A673 (cell line): Measurements from ENCODE around the gene CHD9NB. TPM values are rescaled to one million over a fixed set of nuclear protein-coding genes. Genes with fewer than 3 reads are reported as not detected.

Source experiments
- Bru-seq: library from RNA; stranded (reverse); fragments of 400-500 nt; gene quantifications from one replicate; lab custom pipeline; 2021; lab: Mats Ljungman, UMichigan
- BruChase-seq, 2 experiments: library from RNA; stranded (reverse); fragments of 400-500 nt; gene quantifications; one replicate each; lab custom pipeline; 2021; lab: Mats Ljungman, UMichigan
- BruUV-seq: library from RNA; stranded (reverse); fragments of 400-500 nt; replicated peaks from 2 replicates; lab custom pipeline; 2021; lab: Mats Ljungman, UMichigan
- CTCF ChIA-PET: fragments of 300-600 bp; sonication (Branson Sonifier 250); formaldehyde crosslinking; loops from one replicate; lab custom pipeline; 2022; ENCODE audit warnings: antibody characterized with exemption; lab: Charles Lee
- POLR2A ChIA-PET: fragments of 300-600 bp; sonication (Branson Sonifier 250); formaldehyde crosslinking; loops from one replicate; lab custom pipeline; 2022; ENCODE audit warnings: antibody characterized with exemption; ENCODE audit not compliant: low non-redundant PET; lab: Charles Lee
- DNase-seq: peaks from one replicate; pipeline ENCODE4 v3.0.0-alpha.2; 2015; ENCODE audit warnings: low spot score
- H3K27ac ChIP-seq: fragments of 200-600 bp; sonication (generic); 2 replicates; pipeline ENCODE4 v1.5.1; 2016; ENCODE audit warnings: mixed run types, low read depth, mild to moderate bottlenecking, mixed read lengths, antibody characterized with exemption, low read length; ENCODE audit not compliant: poor library complexity, severe bottlenecking
- H3K27me3 ChIP-seq: fragments of 200-600 bp; sonication (generic); replicated peaks from 2 replicates; pipeline ENCODE4 v1.6.1; 2017; ENCODE audit warnings: mixed run types, low read depth, mild to moderate bottlenecking, mixed read lengths, antibody characterized with exemption, low read length; ENCODE audit not compliant: insufficient read depth, poor library complexity
- H3K36me3 ChIP-seq: fragments of 200-600 bp; sonication (generic); 2 replicates; pipeline ENCODE4 v1.6.1; 2016; ENCODE audit warnings: mixed run types, mild to moderate bottlenecking, mixed read lengths, antibody characterized with exemption, low read length; ENCODE audit not compliant: insufficient read depth, poor library complexity, severe bottlenecking
- H3K4me1 ChIP-seq: fragments of 200-600 bp; sonication (generic); 2 replicates; pipeline ENCODE4 v1.6.1; 2017; ENCODE audit warnings: mixed run types, mild to moderate bottlenecking, mixed read lengths, antibody characterized with exemption, low read length; ENCODE audit not compliant: insufficient read depth, poor library complexity, severe bottlenecking
- H3K4me3 ChIP-seq: fragments of 200-600 bp; sonication (generic); 2 replicates; pipeline ENCODE4 v1.5.1; 2016; ENCODE audit warnings: low read depth, mixed run types, mild to moderate bottlenecking, mixed read lengths, low read length; ENCODE audit not compliant: poor library complexity, severe bottlenecking
- H3K9me3 ChIP-seq: fragments of 200-600 bp; sonication (generic); 2 replicates; pipeline ENCODE4 v1.6.1; 2016; ENCODE audit warnings: mixed run types, low read depth, mild to moderate bottlenecking, mixed read lengths, antibody characterized with exemption, low read length; ENCODE audit not compliant: poor library complexity, severe bottlenecking
- EZH2 ChIP-seq: fragments of 200-600 bp; sonication (generic); IDR thresholded peaks from 2 replicates; pipeline ENCODE4 v1.6.1; 2017; ENCODE audit warnings: borderline replicate concordance, low read depth, mild to moderate bottlenecking, mixed read lengths, antibody characterized with exemption, low read length; ENCODE audit not compliant: poor library complexity, severe bottlenecking
- intact Hi-C: fragments of 100-400 bp; cut with micrococcal nuclease; formaldehyde crosslinking; loops from one replicate; pipeline ENCODE4 v1.10.0; 2022; ENCODE audit not compliant: unreplicated experiment
- long read RNA-seq: library from polyadenylated mRNA; stranded (forward); transcript quantifications from one replicate; pipeline ENCODE4 v2.0.0, GENCODE V29; 2022
- total RNA-seq: library from RNA; stranded (reverse); gene quantifications from 2 replicates; pipeline ENCODE4 v1.2.3, GENCODE V29; 2021
- TF ChIP-seq, protein P1 (sequence below): fragments of 300-800, 200-600 bp; sonication (generic); conservative IDR thresholded peaks from 2 replicates; pipeline ENCODE4 v1.5.1; 2017; ENCODE audit warnings: low read depth, mild to moderate bottlenecking, antibody characterized with exemption, low read length, moderate library complexity, mixed read lengths

CHD9NB gene
- 3.8 and 4.3 TPM in 2 replicates for total RNA-seq
- percentile 41 among the genes with signal in this experiment for Bru-seq, nascent RNA
- BruChase-seq, experiment 1, labeled RNA remaining after a 2-hour chase = percentile 41 among the genes with signal in this experiment
- BruChase-seq, experiment 2, labeled RNA remaining after a 6-hour chase = percentile 45 among the genes with signal in this experiment
- long read RNA-seq, partial matches to known transcripts = 0 of 1 reads
- long read RNA-seq, other reads (novel, unspliced or antisense) = 1 of 1 reads

DNA sequence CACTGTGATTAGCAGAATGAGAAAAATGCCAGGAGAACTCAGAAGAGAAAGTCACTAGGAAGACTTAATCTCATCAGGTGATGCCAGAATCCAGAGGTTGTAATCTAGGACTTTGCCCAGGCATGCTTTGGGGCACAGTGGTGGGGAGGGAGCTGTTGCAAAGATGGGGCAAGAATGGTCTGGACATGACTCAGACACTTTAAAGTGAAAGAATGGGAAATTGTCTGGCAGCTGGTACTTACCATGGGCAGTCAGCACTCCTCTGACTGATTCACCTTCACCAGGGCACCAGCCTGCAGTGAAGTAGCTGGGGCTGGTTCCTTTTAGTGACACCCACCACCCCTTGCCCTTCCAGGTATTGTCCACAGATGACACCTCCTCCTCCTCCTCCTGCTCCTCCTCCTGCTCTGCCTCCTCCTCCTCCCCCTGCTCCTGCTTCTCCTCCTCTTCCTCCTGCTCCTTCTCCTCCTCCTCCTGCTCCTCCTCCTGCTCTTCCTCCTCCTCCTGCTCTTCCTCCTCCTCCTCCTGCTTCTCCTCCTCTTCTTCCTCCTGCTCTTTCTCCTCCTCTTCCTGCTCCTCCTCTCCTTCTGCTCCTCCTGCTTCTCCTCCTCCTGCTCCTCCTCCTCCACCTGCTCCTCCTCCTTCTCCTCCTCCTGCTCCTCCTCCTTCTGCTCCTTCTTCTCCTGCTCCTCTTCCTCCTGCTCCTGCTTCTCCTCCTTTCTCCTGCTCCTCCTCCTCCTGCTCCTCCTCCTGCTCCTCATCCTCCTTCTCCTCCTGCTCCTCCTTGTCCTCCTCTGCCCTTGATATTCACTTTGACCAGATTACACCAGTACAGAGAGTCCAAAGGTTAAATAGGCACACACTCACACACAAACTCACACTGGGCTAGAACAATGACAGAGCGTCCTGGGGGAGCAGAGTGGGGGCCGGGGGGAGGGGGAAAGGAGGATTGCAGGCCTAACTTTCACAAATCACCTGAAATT, at the start of gene CHD9NB:
Gene CHD9NB, minus strand, starts transcription at position 379 of the 983 bp plus-strand sequence. CDS start 8,739 bp downstream, outside the sequence.
- no TSS peak for BruUV-seq
- TF ChIP-seq EZH2 = no peak
- TF ChIP-seq, protein P1, sequence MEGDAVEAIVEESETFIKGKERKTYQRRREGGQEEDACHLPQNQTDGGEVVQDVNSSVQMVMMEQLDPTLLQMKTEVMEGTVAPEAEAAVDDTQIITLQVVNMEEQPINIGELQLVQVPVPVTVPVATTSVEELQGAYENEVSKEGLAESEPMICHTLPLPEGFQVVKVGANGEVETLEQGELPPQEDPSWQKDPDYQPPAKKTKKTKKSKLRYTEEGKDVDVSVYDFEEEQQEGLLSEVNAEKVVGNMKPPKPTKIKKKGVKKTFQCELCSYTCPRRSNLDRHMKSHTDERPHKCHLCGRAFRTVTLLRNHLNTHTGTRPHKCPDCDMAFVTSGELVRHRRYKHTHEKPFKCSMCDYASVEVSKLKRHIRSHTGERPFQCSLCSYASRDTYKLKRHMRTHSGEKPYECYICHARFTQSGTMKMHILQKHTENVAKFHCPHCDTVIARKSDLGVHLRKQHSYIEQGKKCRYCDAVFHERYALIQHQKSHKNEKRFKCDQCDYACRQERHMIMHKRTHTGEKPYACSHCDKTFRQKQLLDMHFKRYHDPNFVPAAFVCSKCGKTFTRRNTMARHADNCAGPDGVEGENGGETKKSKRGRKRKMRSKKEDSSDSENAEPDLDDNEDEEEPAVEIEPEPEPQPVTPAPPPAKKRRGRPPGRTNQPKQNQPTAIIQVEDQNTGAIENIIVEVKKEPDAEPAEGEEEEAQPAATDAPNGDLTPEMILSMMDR = no peak
- Histone ChIP-seq H3K9me3 (no peaks in the 10 kb centered on the region), H3K4me3 (peak within 1 kb of the TSS; percentile 12), H3K27ac (peak within 1 kb of the TSS; percentile 45), H3K4me1 (peaks cover 20% of the 10 kb centered on the region), H3K36me3 (no peaks in the 10 kb centered on the region), H3K27me3 (no peaks in the 10 kb centered on the region)
- intact Hi-C loops = loop anchor here (10.0 kb wide), 1 partner anchor 452 kb away; the partner anchor contains the start of gene AKTIP
- ChIA-PET CTCF (interaction anchor here (0.6 kb wide), 1 partner anchor 217 kb away, joined by 4 read pairs; no protein-coding TSS in a partner anchor), POLR2A (no interaction called here)
- DNase-seq = peak; percentile 55

DNA sequence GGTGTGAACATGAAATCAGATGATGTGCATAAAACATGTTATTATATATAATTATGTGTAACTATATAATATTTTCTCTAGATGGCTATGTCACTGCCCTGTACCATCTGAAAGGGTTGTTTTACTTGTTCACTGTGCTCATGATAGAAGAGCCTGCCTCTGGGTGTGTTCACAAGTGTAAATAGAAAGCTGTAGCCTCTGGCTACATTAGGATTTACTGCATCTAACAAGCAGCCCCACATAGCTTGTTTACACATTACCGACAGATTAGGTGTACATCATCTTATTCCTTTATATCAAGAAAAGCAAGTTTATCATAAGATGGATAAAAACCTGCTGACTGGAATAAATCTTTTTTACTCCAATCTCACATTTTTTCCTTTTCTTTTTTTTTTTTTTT, 48.2 kb upstream of the CHD9NB start:
- TF ChIP-seq, protein P1 = no peak
- TF ChIP-seq EZH2 = no peak
- no peak overlapping the region for H3K4me3 ChIP-seq
- intact Hi-C loops = no loop called here
- H3K9me3 ChIP-seq = no peaks in the 10 kb centered on the region
- no TSS peak for BruUV-seq
- CTCF ChIA-PET = no interaction called here
- no peak for DNase-seq
- POLR2A ChIA-PET = interaction anchor here (0.7 kb wide), 1 partner anchor 46 kb away, joined by 5 read pairs; the partner anchor contains the start of gene CHD9
- H3K4me1 ChIP-seq = peaks cover 52% of the 10 kb centered on the region
- no peaks in the 10 kb centered on the region for H3K36me3 ChIP-seq
- no peak overlapping the region for H3K27ac ChIP-seq
- H3K27me3 ChIP-seq = no peaks in the 10 kb centered on the region

DNA sequence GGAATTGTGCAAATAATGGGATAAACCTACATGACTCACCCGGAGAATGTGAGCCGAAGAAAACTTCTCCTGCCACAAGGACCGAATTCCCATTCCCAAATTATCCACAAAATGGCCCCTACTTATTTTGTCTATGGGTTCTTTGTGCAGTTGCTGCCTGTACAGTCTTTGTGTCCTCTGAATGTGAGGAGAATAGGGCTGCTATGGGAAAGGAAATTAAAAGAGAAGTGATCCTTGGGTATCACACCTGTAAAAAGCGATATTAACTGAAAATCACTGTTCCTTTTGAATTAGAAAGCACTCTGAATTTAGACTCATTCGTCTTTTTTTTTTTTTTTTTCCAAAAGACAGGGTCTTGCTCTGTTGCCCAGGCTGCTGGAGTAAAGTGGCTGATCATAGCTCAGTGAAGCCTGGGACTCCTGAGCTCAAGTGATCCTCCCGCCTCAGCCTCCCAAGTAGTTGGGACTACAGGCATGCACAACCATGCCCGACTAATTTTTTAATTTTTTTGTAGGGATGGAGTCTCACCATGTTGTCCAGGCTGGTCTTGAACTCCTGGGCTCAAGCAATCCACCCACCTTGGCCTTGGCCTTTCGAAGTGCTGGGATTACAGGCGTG, 47.5 kb upstream of the CHD9NB start:
- Histone ChIP-seq H3K36me3 (no peaks in the 10 kb centered on the region), H3K27me3 (no peaks in the 10 kb centered on the region), H3K4me3 (peak overlapping the region; percentile 49), H3K9me3 (no peaks in the 10 kb centered on the region), H3K27ac (peak overlapping the region; percentile 92), H3K4me1 (peaks cover 52% of the 10 kb centered on the region)
- TF ChIP-seq EZH2 = no peak
- TF ChIP-seq, protein P1 = no peak
- POLR2A ChIA-PET = interaction anchor here (0.5 to 0.7 kb wide), 2 partner anchors 45 to 185 kb away, joined by 4 to 5 read pairs; partner anchors contain the start of gene CHD9
- intact Hi-C loops = no loop called here
- TSS peak; percentile 39 for BruUV-seq
- CTCF ChIA-PET = interaction anchor here (0.7 kb wide), 1 partner anchor 305 kb away, joined by 4 read pairs; no protein-coding TSS in a partner anchor
- DNase-seq = no peak
